Measurements from ENCODE around the gene MINDY4. TPM values are rescaled to one million over a fixed set of nuclear protein-coding genes. Genes with fewer than 3 reads are reported as not detected.

MINDY4 gene
- total and polyA plus RNA-seq, 2 of the 8 experiments (the other 6 are each of a cell fraction or from before 2014, with no cell fraction given), result 1.3 to 3.6 TPM

DNA sequence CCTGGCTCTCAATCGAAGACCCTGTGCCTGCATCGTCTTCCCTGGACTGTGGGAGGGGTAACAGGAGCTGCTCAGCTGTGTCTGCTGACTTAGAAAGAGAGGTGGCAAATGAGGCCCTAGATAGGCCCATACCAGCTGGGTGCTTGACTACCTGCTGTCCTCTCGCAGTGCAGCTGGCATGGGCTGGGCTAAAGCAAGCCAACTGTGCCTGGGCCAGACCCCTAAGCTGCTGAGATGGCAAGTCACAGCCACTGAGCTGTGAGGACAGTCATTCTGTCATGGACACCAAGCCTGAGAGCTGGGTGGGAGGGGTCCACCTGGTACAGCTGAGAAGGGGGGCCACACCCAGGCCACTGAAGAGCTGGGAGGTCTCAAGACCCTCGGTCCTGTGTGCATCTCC, 94.6 kb downstream of the MINDY4 start (continued):
- TF ChIP-seq, protein P1, sequence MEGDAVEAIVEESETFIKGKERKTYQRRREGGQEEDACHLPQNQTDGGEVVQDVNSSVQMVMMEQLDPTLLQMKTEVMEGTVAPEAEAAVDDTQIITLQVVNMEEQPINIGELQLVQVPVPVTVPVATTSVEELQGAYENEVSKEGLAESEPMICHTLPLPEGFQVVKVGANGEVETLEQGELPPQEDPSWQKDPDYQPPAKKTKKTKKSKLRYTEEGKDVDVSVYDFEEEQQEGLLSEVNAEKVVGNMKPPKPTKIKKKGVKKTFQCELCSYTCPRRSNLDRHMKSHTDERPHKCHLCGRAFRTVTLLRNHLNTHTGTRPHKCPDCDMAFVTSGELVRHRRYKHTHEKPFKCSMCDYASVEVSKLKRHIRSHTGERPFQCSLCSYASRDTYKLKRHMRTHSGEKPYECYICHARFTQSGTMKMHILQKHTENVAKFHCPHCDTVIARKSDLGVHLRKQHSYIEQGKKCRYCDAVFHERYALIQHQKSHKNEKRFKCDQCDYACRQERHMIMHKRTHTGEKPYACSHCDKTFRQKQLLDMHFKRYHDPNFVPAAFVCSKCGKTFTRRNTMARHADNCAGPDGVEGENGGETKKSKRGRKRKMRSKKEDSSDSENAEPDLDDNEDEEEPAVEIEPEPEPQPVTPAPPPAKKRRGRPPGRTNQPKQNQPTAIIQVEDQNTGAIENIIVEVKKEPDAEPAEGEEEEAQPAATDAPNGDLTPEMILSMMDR (IDR thresholded peaks at IDR 0.05; ENCODE audit: control extremely low read depth in 1 of 3, insufficient read depth in 1 of 3, low read depth in 1 of 3, low read length in 3 of 3), result no peak
- TF ChIP-seq POU5F1 (IDR thresholded peaks at IDR 0.05; ENCODE audit: low read depth, low read length) (no peak), POLR2AphosphoS5 (IDR thresholded peaks at IDR 0.05; ENCODE audit: low read depth, low read length) (no peak)

Data from H1 (cell line).